Left lung (tissue), 10 donors: ENCODE measurements around the gene COMMD10. TPM values are rescaled to one million over a fixed set of nuclear protein-coding genes. Genes with fewer than 3 reads are reported as not detected.

Experiments used
- ATAC-seq: fragments of 200-7000 bp; cut with Tn5 transposase; one replicate; pipeline ENCODE4 v1.9.1; 2020; ENCODE audit warnings: moderate library complexity
- DNase-seq, 4 donors: peaks; one replicate each; pipeline ENCODE4 v3.0.0-alpha.2; 2013 to 2020
- H3K27ac ChIP-seq, 2 donors: fragments of 200-600 bp; sonication (generic) in 1 of 2; one replicate each; pipeline versions ENCODE4 v1.5.0 to v1.8.0; 2020 to 2021
- H3K27me3 ChIP-seq, 2 donors: fragments of 200-600 bp; sonication (generic) in 1 of 2; one replicate each; pipeline versions ENCODE4 v1.5.0 to v1.8.0; 2020 to 2021
- H3K36me3 ChIP-seq, 2 donors: fragments of 200-600 bp; sonication (generic) in 1 of 2; one replicate each; pipeline versions ENCODE4 v1.5.0 to v1.8.0; 2020 to 2021
- H3K4me1 ChIP-seq, 2 donors: fragments of 200-600 bp; one replicate each; pipeline ENCODE4 v1.8.0; 2021
- H3K4me3 ChIP-seq, 2 donors: fragments of 200-600 bp; sonication (generic) in 1 of 2; one replicate each; pipeline versions ENCODE4 v1.5.0 to v1.8.0; 2020 to 2021; ENCODE audit warnings: mild to moderate bottlenecking in 1 of 2
- H3K9me3 ChIP-seq, 2 donors: fragments of 200-600 bp; sonication (generic) in 1 of 2; one replicate each; pipeline versions ENCODE4 v1.5.0 to v1.8.0; 2020 to 2021
- CTCF ChIP-seq, 2 donors: fragments of 200-600 bp; sonication (generic) in 1 of 2; IDR thresholded peaks; one replicate each; pipeline versions ENCODE4 v1.5.0 to v1.8.0; 2021; ENCODE audit warnings: antibody characterized with exemption in 2 of 2
- intact Hi-C, 2 donors: fragments of 100-400 bp; cut with DNase I; formaldehyde crosslinking; loops; one replicate each; pipeline versions ENCODE4 v1.11.2 to v1.14.2; 2022
- polyA plus RNA-seq, 6 donors: library from polyadenylated mRNA; unstranded; fragments of 120-200 nt; gene quantifications; one replicate each; pipeline ENCODE4 v1.2.1, GENCODE V29; 2013; ENCODE audit not compliant: insufficient read length in 6 of 6
- total RNA-seq, 2 donors: library from RNA; stranded (reverse); fragmentation: NEBNext Ultra II Directional; extraction: Animal tissue kit (Norgen Biotek cat#: 25700); gene quantifications; one replicate each; pipeline ENCODE4 v1.2.1, GENCODE V29; 2021
- donor health status: DM: no; HTN: yes; CAD: no.
- donor health status: DM: no; HTN: no; CAD: no.

COMMD10 gene
- total and polyA plus RNA-seq, 8 donors, result 30.8 to 53.5 (median 44.0) TPM

GRCh38 chr5:116115163-116115562, 30.3 kb downstream of the COMMD10 start:
- H3K27me3 ChIP-seq, result no peaks in the 10 kb centered on the region
- H3K4me1 ChIP-seq, result no peaks in the 10 kb centered on the region
- H3K27ac ChIP-seq, result no peak overlapping the region
- H3K36me3 ChIP-seq, result peaks cover 0 to 17% of the 10 kb centered on the region in 2 donors
- no peak for TF ChIP-seq CTCF (IDR thresholded peaks at IDR 0.05)
- intact Hi-C loops, result no loop called here
- H3K9me3 ChIP-seq, result peaks cover 0 to 29% of the 10 kb centered on the region in 2 donors
- no peak overlapping the region for H3K4me3 ChIP-seq
- DNase-seq, result no peak
- ATAC-seq, result peak; percentile 84

GRCh38 chr5:116130471-116130870, 45.6 kb downstream of the COMMD10 start:
- TF ChIP-seq CTCF (IDR thresholded peaks at IDR 0.05), result no peak
- Histone ChIP-seq H3K36me3 (peaks cover 0 to 2% of the 10 kb centered on the region in 2 donors), H3K27me3 (no peaks in the 10 kb centered on the region), H3K27ac (no peak overlapping the region), H3K4me1 (no peaks in the 10 kb centered on the region), H3K4me3 (no peak overlapping the region), H3K9me3 (no peaks in the 10 kb centered on the region)
- intact Hi-C loops, result no loop called here
- ATAC-seq (no peak), DNase-seq (no peak)

- DNase-seq (no peak), ATAC-seq (no peak)
- no peak overlapping the region for H3K4me3 ChIP-seq
- no peaks in the 10 kb centered on the region for H3K4me1 ChIP-seq
- no peaks in the 10 kb centered on the region for H3K9me3 ChIP-seq
- no peaks in the 10 kb centered on the region for H3K27me3 ChIP-seq
- H3K36me3 ChIP-seq, result peaks cover 0 to 5% of the 10 kb centered on the region in 2 donors
- no peak for TF ChIP-seq CTCF (IDR thresholded peaks at IDR 0.05)
- intact Hi-C loops, result no loop called here
- H3K27ac ChIP-seq, result no peak overlapping the region
These were observed 46.2 kb downstream of the COMMD10 start for GRCh38 chr5:116130976-116131375.

- H3K27me3 ChIP-seq, result no peaks in the 10 kb centered on the region
- intact Hi-C loops, result no loop called here
- H3K4me1 ChIP-seq, result no peaks in the 10 kb centered on the region
- H3K4me3 ChIP-seq, result no peak overlapping the region
- no peak overlapping the region for H3K27ac ChIP-seq
- ATAC-seq (no peak), DNase-seq (no peak)
- no peaks in the 10 kb centered on the region for H3K9me3 ChIP-seq
- H3K36me3 ChIP-seq, result peaks cover 0 to 5% of the 10 kb centered on the region in 2 donors
- TF ChIP-seq CTCF (IDR thresholded peaks at IDR 0.05), result no peak
These were observed 48.5 kb downstream of the COMMD10 start for GRCh38 chr5:116133281-116133680.

GRCh38 chr5:116135344-116135743, 50.5 kb downstream of the COMMD10 start:
- no peak overlapping the region for H3K4me3 ChIP-seq
- intact Hi-C loops, result no loop called here
- no peak for TF ChIP-seq CTCF (IDR thresholded peaks at IDR 0.05)
- no peaks in the 10 kb centered on the region for H3K9me3 ChIP-seq
- peaks cover 0 to 5% of the 10 kb centered on the region in 2 donors for H3K36me3 ChIP-seq
- DNase-seq (no peak), ATAC-seq (no peak)
- no peaks in the 10 kb centered on the region for H3K4me1 ChIP-seq
- no peaks in the 10 kb centered on the region for H3K27me3 ChIP-seq
- H3K27ac ChIP-seq, result no peak overlapping the region
